HepG2 (cell line): ENCODE measurements around the gene AKR1C3. TPM values are rescaled to one million over a fixed set of nuclear protein-coding genes. Genes with fewer than 3 reads are reported as not detected.
"Not testable (repeated sequence)": the region's sequence is repeated elsewhere in the genome, so short reads cannot be mapped to it uniquely, and the experiment has no call there.

Source experiments
- ATAC-seq: fragments of 200-7000 bp; cut with Tn5 transposase; 3 replicates; pipeline ENCODE4 v1.9.1; 2020; ENCODE audit warnings: mild to moderate bottlenecking, moderate library complexity
- BruUV-seq: library from RNA; stranded (reverse); fragments of 400-500 nt; replicated peaks from 2 replicates; lab custom pipeline; 2021; lab: Mats Ljungman, UMichigan
- CTCF ChIA-PET: fragments of 300-600 bp; formaldehyde crosslinking; extraction: SDS; loops from one replicate; lab custom pipeline; 2021; ENCODE audit warnings: low total read pairs, inconsistent platforms, low intra/inter-chr PET ratio; lab: Yijun Ruan, JAX
- POLR2A ChIA-PET: fragments of 350-600 bp; sonication (Branson Sonifier 250); formaldehyde crosslinking; loops from one replicate; lab custom pipeline; 2020; ENCODE audit warnings: antibody characterized with exemption, inconsistent platforms; lab: Yijun Ruan, JAX
- DNase-seq: peaks from one replicate; pipeline ENCODE4 v3.0.0-alpha.2; 2015; ENCODE audit warnings: low spot score
- FAIRE-seq: peaks from 3 replicates; lab custom pipeline; 2011; peaks lifted over from hg19 to GRCh38; lab: Jason Lieb, UNC
- H2AFZ ChIP-seq: one replicate; pipeline ENCODE4 v1.6.1; 2011; ENCODE audit warnings: low read length, inconsistent platforms
- H3K27ac ChIP-seq: fragments of 300-600 bp; 3 replicates; pipeline ENCODE4 v1.8.0; 2011; ENCODE audit warnings: mixed run types, mild to moderate bottlenecking, mixed read lengths, low read length, inconsistent platforms; ENCODE audit not compliant: insufficient read depth; ENCODE audit errors: extremely low read length
- H3K27me3 ChIP-seq, 2 experiments: fragments of 200-600 bp in 1 of 2; 2 replicates in 1 of 2; 3 replicates in 1 of 2; pipeline versions ENCODE4 v1.6.0 to v1.8.0; 2011; ENCODE audit warnings: low read length in 2 of 2, mild to moderate bottlenecking in 2 of 2, moderate library complexity in 2 of 2, inconsistent platforms in 1 of 2; ENCODE audit not compliant: insufficient read depth in 2 of 2, control insufficient read depth in 1 of 2
- H3K36me3 ChIP-seq, 2 experiments: fragments of 200-600 bp in 1 of 2; replicated peaks in 1 of 2; 2 replicates in 1 of 2; 3 replicates in 1 of 2; pipeline versions ENCODE4 v1.5.1 to v1.8.0; 2011; ENCODE audit warnings: low read length in 2 of 2, inconsistent platforms in 1 of 2; ENCODE audit not compliant: insufficient read depth in 2 of 2, control insufficient read depth in 1 of 2
- H3K4me1 ChIP-seq: 2 replicates; pipeline ENCODE4 v1.5.1; 2012; ENCODE audit warnings: low read length, inconsistent platforms; ENCODE audit not compliant: insufficient read depth
- H3K4me2 ChIP-seq: 2 replicates; pipeline ENCODE4 v1.6.0; 2011; ENCODE audit warnings: low read depth, low read length, inconsistent platforms
- H3K4me3 ChIP-seq, 3 experiments: fragments of 200-600 bp in 1 of 3; sonication (generic), shearing (Covaris generic) in 1 of 3; replicated peaks in 1 of 3; 2 replicates each; pipeline ENCODE4 v1.5.1; 2011 to 2016; ENCODE audit warnings: low read length in 3 of 3, inconsistent platforms in 2 of 3, low read depth in 2 of 3, mild to moderate bottlenecking in 2 of 3, control low read depth in 1 of 3, mixed read lengths in 1 of 3; ENCODE audit not compliant: insufficient read depth in 1 of 3
- H3K79me2 ChIP-seq: one replicate; pipeline ENCODE4 v1.6.1; 2011; ENCODE audit warnings: low read length, inconsistent platforms; ENCODE audit not compliant: insufficient read depth
- H3K9ac ChIP-seq: 2 replicates; pipeline ENCODE4 v1.6.0; 2011; ENCODE audit warnings: mild to moderate bottlenecking, low read depth, low read length, inconsistent platforms; ENCODE audit not compliant: insufficient read depth
- H3K9me3 ChIP-seq: 2 replicates; pipeline ENCODE4 v1.5.1; 2012; ENCODE audit warnings: mild to moderate bottlenecking, low read length
- H4K20me1 ChIP-seq: 2 replicates; pipeline ENCODE4 v1.6.0; 2011; ENCODE audit warnings: inconsistent platforms, mild to moderate bottlenecking, low read length, moderate library complexity; ENCODE audit not compliant: insufficient read depth
- SETDB1 ChIP-seq: sonication (generic); formaldehyde crosslinking; IDR thresholded peaks from 2 replicates; pipeline ENCODE4 v1.5.1; 2020; ENCODE audit warnings: missing genetic modification reagents, mild to moderate bottlenecking, borderline replicate concordance
- THYN1 ChIP-seq: sonication (generic); formaldehyde crosslinking; IDR thresholded peaks from 2 replicates; pipeline ENCODE4 v1.8.1; 2023; ENCODE audit warnings: low read depth, mild to moderate bottlenecking, moderate library complexity, missing genetic modification reagents, borderline replicate concordance
- ZNF335 ChIP-seq: sonication (generic); formaldehyde crosslinking; IDR thresholded peaks from 2 replicates; pipeline ENCODE4 v1.4.0; 2020; ENCODE audit warnings: missing genetic modification reagents
- ZNF354B ChIP-seq: sonication (generic); formaldehyde crosslinking; IDR thresholded peaks from 2 replicates; pipeline ENCODE4 v1.8.0; 2022; ENCODE audit warnings: mild to moderate bottlenecking, missing genetic modification reagents
- WGBS: methylation state at CpG from one replicate; pipeline ENCODE4 v1.1.6; 2017; ENCODE audit warnings: low lambda C conversion rate; 5-methylcytosine and 5-hydroxymethylcytosine counted together
- in situ Hi-C: cut with HindIII; loops from 2 replicates; pipeline ENCODE4 v1.10.0; 2017; ENCODE audit warnings: low pct_unique_long_range_greater_than_20kb; ENCODE audit not compliant: extremely low pct_ligation_motif_present
- intact Hi-C: fragments of 100-400 bp; cut with micrococcal nuclease; formaldehyde crosslinking; loops from one replicate; pipeline ENCODE4 v1.10.0; 2022; ENCODE audit not compliant: unreplicated experiment
- polyA plus RNA-seq, 8 experiments: library from polyadenylated mRNA; depleted of rRNA in 3 of 8; stranded (reverse) in 7 of 8; unstranded in 1 of 8; fragments of >200 nt; fragmentation: Illumina TruSeq in 4 of 8; extraction: Trizol in 4 of 8; gene quantifications; 2 replicates each; pipeline versions ENCODE4 v1.2.1 to v1.2.3, GENCODE V29; 2011 to 2016; ENCODE audit warnings: low read depth in 4 of 8, missing spikeins in 1 of 8, mixed read lengths in 1 of 8; ENCODE audit not compliant: insufficient read depth in 1 of 8
- total RNA-seq, 5 experiments: library from RNA; depleted of rRNA; stranded (reverse); fragments of >200 nt; fragmentation: Illumina TruSeq; extraction: Trizol; gene quantifications; 2 replicates each; pipeline ENCODE4 v1.2.3, GENCODE V29; 2016; ENCODE audit warnings: low read depth in 1 of 5

Gene AKR1C3
- total and polyA plus RNA-seq, 2 of the 13 experiments (the other 11 are each of a cell fraction or from before 2014, with no cell fraction given) = 368 to 532 TPM

- Histone ChIP-seq H2AFZ (no peak overlapping the region), H4K20me1 (no peaks in the 10 kb centered on the region), H3K27ac (no peak overlapping the region), H3K27me3 (no peaks in the 10 kb centered on the region), H3K36me3 (no peaks in the 10 kb centered on the region), H3K79me2 (no peaks in the 10 kb centered on the region), H3K9ac (no peak overlapping the region), H3K4me2 (no peak overlapping the region), H3K9me3 (peaks cover 27% of the 10 kb centered on the region), H3K4me1 (peaks cover 6% of the 10 kb centered on the region), H3K4me3 (no peak overlapping the region)
- intact Hi-C loops (no loop called here), in situ Hi-C loops (no loop called here)
- no peak for ATAC-seq
- no peak for DNase-seq
- POLR2A ChIA-PET = no interaction called here
- TF ChIP-seq THYN1 = no peak
- TF ChIP-seq ZNF354B (CRISPR knock-in tag) = peak; percentile 87; the same call in 1 of the 2 replicates
- TF ChIP-seq ZNF335 = no peak
- CTCF ChIA-PET = no interaction called here
- no TSS peak for BruUV-seq
- no peak for FAIRE-seq
- 91% methylated on average over 1 of the region's 1 CpG for WGBS
Observed at GRCh38 chr10:5136468-5137087, 42.4 kb downstream of the AKR1C3 start.

- H3K4me1 ChIP-seq = peaks cover 18% of the 10 kb centered on the region
- in situ Hi-C loops, POLR2A ChIA-PET, CTCF ChIA-PET, H4K20me1 ChIP-seq, FAIRE-seq, H3K4me2 ChIP-seq, intact Hi-C loops, H3K36me3 ChIP-seq, H3K4me3 ChIP-seq, H3K9ac ChIP-seq, H3K79me2 ChIP-seq, DNase-seq, H3K27me3 ChIP-seq, H2AFZ ChIP-seq, H3K27ac ChIP-seq, ATAC-seq, BruUV-seq: not testable (repeated sequence)
- WGBS = 37% methylated on average over 4 of the region's 4 CpGs
- TF ChIP-seq SETDB1 = 0 out of 2 replicates have a peak, but pooled peaks have one; percentile 67
- peaks cover 28% of the 10 kb centered on the region for H3K9me3 ChIP-seq
Observed at GRCh38 chr10:5137699-5138098, 43.5 kb downstream of the AKR1C3 start.
